CD4-positive, alpha-beta T cell (primary cell): ENCODE measurements around the gene CNTN4. TPM values are rescaled to one million over a fixed set of nuclear protein-coding genes. Genes with fewer than 3 reads are reported as not detected.

Experiments used
- ATAC-seq: fragments of 200-7000 bp; cut with Tn5 transposase; one replicate; pipeline ENCODE4 v1.10.0; 2022; ENCODE audit warnings: mild to moderate bottlenecking; ENCODE audit not compliant: poor library complexity
- CTCF ChIA-PET: fragments of 350-600 bp; sonication (Branson Sonifier 250); formaldehyde crosslinking; loops from one replicate; lab custom pipeline; 2021; ENCODE audit warnings: antibody characterized with exemption, inconsistent platforms; lab: Charles Lee
- POLR2A ChIA-PET: fragments of 350-600 bp; sonication (Branson Sonifier 250); formaldehyde crosslinking; loops from one replicate; lab custom pipeline; 2021; ENCODE audit warnings: antibody characterized with exemption, inconsistent platforms; lab: Charles Lee
- DNase-seq, 14 experiments: peaks; one replicate each; pipeline ENCODE4 v3.0.0-alpha.2; 2013 to 2020; ENCODE audit warnings: mixed read lengths in 2 of 14
- H3K27ac ChIP-seq, 2 donors: one replicate each; pipeline versions ENCODE4 v1.5.1 to v1.7.0; 2013; ENCODE audit warnings: low read length in 2 of 2, low read depth in 1 of 2, mild to moderate bottlenecking in 1 of 2
- H3K27me3 ChIP-seq, 2 experiments: 1 replicate in 1 of 2; 2 replicates in 1 of 2; pipeline versions ENCODE4 v1.6.1 to v1.7.0; 2013; ENCODE audit warnings: low read length in 2 of 2, control low read depth in 1 of 2, mild to moderate bottlenecking in 1 of 2, moderate library complexity in 1 of 2; ENCODE audit not compliant: insufficient read depth in 2 of 2, control insufficient read depth in 1 of 2
- H3K36me3 ChIP-seq: one replicate; pipeline ENCODE4 v1.6.1; 2013; ENCODE audit warnings: low read length, control low read depth; ENCODE audit not compliant: insufficient read depth
- H3K4me1 ChIP-seq: one replicate; pipeline ENCODE4 v1.6.1; 2013; ENCODE audit warnings: low read length, control low read depth; ENCODE audit not compliant: insufficient read depth
- H3K4me3 ChIP-seq: one replicate; pipeline ENCODE4 v1.5.1; 2013; ENCODE audit warnings: mild to moderate bottlenecking, low read length, moderate library complexity
- H3K9me3 ChIP-seq, 2 experiments: 1 replicate in 1 of 2; 2 replicates in 1 of 2; pipeline versions ENCODE4 v1.6.1 to v1.7.0; 2013; ENCODE audit warnings: low read length in 2 of 2, mild to moderate bottlenecking in 2 of 2, control low read depth in 1 of 2, moderate library complexity in 1 of 2; ENCODE audit not compliant: control insufficient read depth in 1 of 2, insufficient read depth in 1 of 2
- H3K27ac Mint-ChIP-seq: one replicate; pipeline ENCODE4 v1.8.0; 2020; ENCODE audit warnings: mixed read lengths
- H3K27me3 Mint-ChIP-seq: one replicate; pipeline ENCODE4 v1.8.0; 2021; ENCODE audit warnings: mixed read lengths
- H3K36me3 Mint-ChIP-seq: one replicate; pipeline ENCODE4 v1.8.0; 2021; ENCODE audit warnings: low read depth, mixed read lengths
- H3K4me1 Mint-ChIP-seq: one replicate; pipeline ENCODE4 v1.8.0; 2021; ENCODE audit warnings: low read depth, mixed read lengths
- H3K4me3 Mint-ChIP-seq: one replicate; pipeline ENCODE4 v1.8.0; 2020; ENCODE audit warnings: mild to moderate bottlenecking, mixed read lengths
- H3K9me3 Mint-ChIP-seq: one replicate; pipeline ENCODE4 v1.8.0; 2020; ENCODE audit warnings: mixed read lengths
- intact Hi-C, 2 experiments: fragments of 100-400 bp; cut with DNase I in 1 of 2; cut with micrococcal nuclease in 1 of 2; formaldehyde crosslinking; loops; one replicate each; pipeline versions ENCODE4 v1.15.1 to v1.9.0; 2023 to 2025; cut with DNase I, micrococcal nuclease
- total RNA-seq, 174 experiments: library from RNA in 2 of 174; stranded (reverse) in 2 of 174; gene quantifications; one replicate each; pipeline ENCODE4 v1.2.3 and lab custom pipeline; 2021 to 2026
- TF ChIP-seq, protein P1 (sequence below): fragments of 200-600 bp; IDR thresholded peaks from one replicate; pipeline ENCODE4 v1.8.0; 2022; ENCODE audit warnings: antibody characterized with exemption, mild to moderate bottlenecking

Gene CNTN4
- total RNA-seq, 2 experiments from 2014 or later = not detected

DNA sequence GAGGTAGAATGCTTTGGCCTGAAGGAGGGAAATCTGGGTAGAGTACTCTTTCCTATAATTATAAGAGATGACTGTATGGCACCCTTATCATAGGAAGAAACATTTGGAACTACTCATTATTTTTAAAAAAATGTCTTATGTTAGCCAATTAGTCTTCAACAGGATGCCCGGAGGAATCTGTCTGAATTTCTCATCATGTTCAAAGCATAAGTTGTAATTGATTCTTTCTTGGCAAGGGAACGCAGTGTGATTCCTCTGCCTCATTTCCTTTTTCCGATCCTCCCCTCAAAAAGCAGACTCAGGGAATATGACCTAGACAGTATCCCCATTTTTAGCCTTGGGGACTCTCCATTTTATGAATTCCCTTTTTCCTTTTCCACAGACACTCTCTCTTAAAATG lies 846.5 kb downstream of the CNTN4 start:
- CTCF ChIA-PET = no interaction called here
- H3K27me3 Mint-ChIP-seq = peaks cover 31% of the 10 kb centered on the region

GRCh38 chr3:2947536-2947935 lies 848.9 kb downstream of the CNTN4 start:
- no peaks in the 10 kb centered on the region for H3K9me3 ChIP-seq
- Mint-ChIP-seq H3K36me3 (no peaks in the 10 kb centered on the region), H3K4me1 (no peaks in the 10 kb centered on the region), H3K27ac (no peak overlapping the region), H3K9me3 (no peaks in the 10 kb centered on the region), H3K27me3 (peaks cover 21% of the 10 kb centered on the region), H3K4me3 (no peak overlapping the region)
- H3K4me1 ChIP-seq = no peaks in the 10 kb centered on the region
- ATAC-seq (no peak), DNase-seq (no peak)
- no peaks in the 10 kb centered on the region for H3K36me3 ChIP-seq
- no peak overlapping the region for H3K27ac ChIP-seq
- ChIA-PET POLR2A (no interaction called here), CTCF (no interaction called here)
- intact Hi-C loops = no loop called here
- H3K27me3 ChIP-seq = no peaks in the 10 kb centered on the region
- H3K4me3 ChIP-seq = no peak overlapping the region
- TF ChIP-seq, protein P1, sequence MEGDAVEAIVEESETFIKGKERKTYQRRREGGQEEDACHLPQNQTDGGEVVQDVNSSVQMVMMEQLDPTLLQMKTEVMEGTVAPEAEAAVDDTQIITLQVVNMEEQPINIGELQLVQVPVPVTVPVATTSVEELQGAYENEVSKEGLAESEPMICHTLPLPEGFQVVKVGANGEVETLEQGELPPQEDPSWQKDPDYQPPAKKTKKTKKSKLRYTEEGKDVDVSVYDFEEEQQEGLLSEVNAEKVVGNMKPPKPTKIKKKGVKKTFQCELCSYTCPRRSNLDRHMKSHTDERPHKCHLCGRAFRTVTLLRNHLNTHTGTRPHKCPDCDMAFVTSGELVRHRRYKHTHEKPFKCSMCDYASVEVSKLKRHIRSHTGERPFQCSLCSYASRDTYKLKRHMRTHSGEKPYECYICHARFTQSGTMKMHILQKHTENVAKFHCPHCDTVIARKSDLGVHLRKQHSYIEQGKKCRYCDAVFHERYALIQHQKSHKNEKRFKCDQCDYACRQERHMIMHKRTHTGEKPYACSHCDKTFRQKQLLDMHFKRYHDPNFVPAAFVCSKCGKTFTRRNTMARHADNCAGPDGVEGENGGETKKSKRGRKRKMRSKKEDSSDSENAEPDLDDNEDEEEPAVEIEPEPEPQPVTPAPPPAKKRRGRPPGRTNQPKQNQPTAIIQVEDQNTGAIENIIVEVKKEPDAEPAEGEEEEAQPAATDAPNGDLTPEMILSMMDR = no peak

More for the DNA sequence above, 846.5 kb downstream of the CNTN4 start:
- no peak overlapping the region for H3K4me3 Mint-ChIP-seq
- Histone ChIP-seq H3K27ac (no peak overlapping the region), H3K27me3 (no peaks in the 10 kb centered on the region), H3K36me3 (no peaks in the 10 kb centered on the region), H3K4me3 (no peak overlapping the region), H3K4me1 (no peaks in the 10 kb centered on the region), H3K9me3 (no peaks in the 10 kb centered on the region)
- H3K27ac Mint-ChIP-seq = no peak overlapping the region
- no peaks in the 10 kb centered on the region for H3K4me1 Mint-ChIP-seq
- DNase-seq (no peak), ATAC-seq (no peak)
- intact Hi-C loops = no loop called here
- TF ChIP-seq, protein P1 = no peak
- no peaks in the 10 kb centered on the region for H3K36me3 Mint-ChIP-seq
- POLR2A ChIA-PET = no interaction called here
- H3K9me3 Mint-ChIP-seq = no peaks in the 10 kb centered on the region

DNA sequence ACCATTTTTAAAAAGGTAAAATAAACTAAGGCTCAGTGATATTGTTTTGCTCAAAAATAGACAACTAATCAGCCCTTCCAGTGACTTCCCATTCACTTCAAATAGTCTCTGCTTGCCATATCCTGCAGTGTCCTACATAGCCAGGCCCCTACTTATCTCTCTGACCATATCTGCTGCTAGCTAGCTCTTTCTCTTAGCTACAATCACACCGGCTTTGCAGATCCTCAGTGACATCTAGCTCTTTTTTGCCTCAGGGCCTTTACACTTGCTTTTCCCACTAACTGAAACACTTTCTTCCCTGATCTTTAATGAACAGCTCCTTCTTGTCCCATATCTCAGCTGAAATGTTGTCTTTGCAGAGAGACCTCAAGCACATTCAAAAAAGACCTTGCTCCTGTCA lies 850.2 kb downstream of the CNTN4 start:
- no peak overlapping the region for H3K4me3 Mint-ChIP-seq
- peaks cover 15% of the 10 kb centered on the region for H3K27me3 Mint-ChIP-seq
- no peaks in the 10 kb centered on the region for H3K36me3 Mint-ChIP-seq
- ChIA-PET CTCF (interaction anchor here (0.9 kb wide), 1 partner anchor 10 kb away, joined by 3 read pairs; no protein-coding TSS in a partner anchor), POLR2A (no interaction called here)
- Histone ChIP-seq H3K27me3 (no peaks in the 10 kb centered on the region), H3K9me3 (no peaks in the 10 kb centered on the region), H3K4me1 (no peaks in the 10 kb centered on the region), H3K4me3 (no peak overlapping the region), H3K36me3 (no peaks in the 10 kb centered on the region), H3K27ac (no peak overlapping the region)
- no peaks in the 10 kb centered on the region for H3K4me1 Mint-ChIP-seq
- H3K9me3 Mint-ChIP-seq = no peaks in the 10 kb centered on the region
- no peak overlapping the region for H3K27ac Mint-ChIP-seq
- ATAC-seq (no peak), DNase-seq (no peak)
- TF ChIP-seq, protein P1 = no peak
- intact Hi-C loops = no loop called here
